WTC11 (cell line): Measurements from ENCODE around the gene LGI4. TPM values are rescaled to one million over a fixed set of nuclear protein-coding genes. Genes with fewer than 3 reads are reported as not detected.

Experiments
- ATAC-seq: fragments of 200-7000 bp; cut with Tn5 transposase; 2 replicates; pipeline ENCODE4 v1.10.0; 2021; ENCODE audit warnings: mild to moderate bottlenecking, moderate library complexity
- CTCF ChIA-PET: fragments of 300-600 bp; sonication (Branson Sonifier 250); formaldehyde crosslinking; loops from one replicate; lab custom pipeline; 2021; ENCODE audit warnings: antibody characterized with exemption; lab: Charles Lee
- POLR2A ChIA-PET: fragments of 350-600 bp; sonication (Branson Sonifier 250); formaldehyde crosslinking; loops from one replicate; lab custom pipeline; 2021; ENCODE audit warnings: antibody characterized with exemption; lab: Charles Lee
- DNase-seq: peaks from one replicate; pipeline ENCODE4 v3.0.0; 2021; ENCODE audit warnings: low spot score
- H3K27ac Mint-ChIP-seq: 2 replicates; pipeline ENCODE4 v1.8.0; 2021; ENCODE audit warnings: mixed read lengths
- H3K27me3 Mint-ChIP-seq: 2 replicates; pipeline ENCODE4 v1.8.0; 2021; ENCODE audit warnings: low read depth, mild to moderate bottlenecking, moderate library complexity, mixed read lengths
- H3K36me3 Mint-ChIP-seq: 2 replicates; pipeline ENCODE4 v1.8.0; 2021; ENCODE audit warnings: mixed read lengths
- H3K4me1 Mint-ChIP-seq: 2 replicates; pipeline ENCODE4 v1.8.0; 2022; ENCODE audit warnings: mixed read lengths
- H3K4me3 Mint-ChIP-seq: 2 replicates; pipeline ENCODE4 v1.8.0; 2021; ENCODE audit warnings: mild to moderate bottlenecking, moderate library complexity, mixed read lengths
- H3K9me3 Mint-ChIP-seq: 2 replicates; pipeline ENCODE4 v1.8.0; 2021; ENCODE audit warnings: mixed read lengths
- ETV6 ChIP-seq: sonication (generic); formaldehyde crosslinking; IDR thresholded peaks from 2 replicates; pipeline ENCODE4 v1.8.1; 2022; ENCODE audit warnings: mild to moderate bottlenecking, missing genetic modification reagents
- FOXK1 ChIP-seq: sonication (generic); formaldehyde crosslinking; IDR thresholded peaks from 2 replicates; pipeline ENCODE4 v1.8.0; 2022; ENCODE audit warnings: mild to moderate bottlenecking, moderate library complexity, missing genetic modification reagents
- GRHL2 ChIP-seq: fragments of 250-450 bp; sonication (Bioruptor Pico); IDR thresholded peaks from 2 replicates; pipeline ENCODE4 v1.8.0; 2022; ENCODE audit warnings: mild to moderate bottlenecking, moderate library complexity; ENCODE audit not compliant: insufficient replicate concordance, severe bottlenecking
- NFATC4 ChIP-seq: fragments of 250-450 bp; sonication (Bioruptor Pico); IDR thresholded peaks from 2 replicates; pipeline ENCODE4 v1.9.0; 2021; ENCODE audit warnings: mild to moderate bottlenecking
- ZNF671 ChIP-seq: fragments of 250-450 bp; sonication (Bioruptor Pico); IDR thresholded peaks from 2 replicates; pipeline ENCODE4 v1.8.0; 2021; ENCODE audit warnings: mild to moderate bottlenecking
- total RNA-seq: library from RNA; stranded (reverse); gene quantifications from 3 replicates; pipeline ENCODE4 v1.2.3, GENCODE V29; 2021
- TF ChIP-seq, protein P1 (sequence below): sonication (generic); formaldehyde crosslinking; IDR thresholded peaks from 2 replicates; pipeline ENCODE4 v1.8.0; 2022; ENCODE audit warnings: missing genetic modification reagents
- TF ChIP-seq, protein P2 (sequence below): sonication (generic); formaldehyde crosslinking; IDR thresholded peaks from 2 replicates; pipeline ENCODE4 v1.8.1; 2022; ENCODE audit warnings: mild to moderate bottlenecking, missing genetic modification reagents, moderate library complexity, borderline replicate concordance
- TF ChIP-seq, protein P3 (sequence below): fragments of 250-450 bp; sonication (Bioruptor Pico); IDR thresholded peaks from 2 replicates; pipeline ENCODE4 v1.8.0; 2021; ENCODE audit warnings: mild to moderate bottlenecking
- TF ChIP-seq, protein P4 (sequence below): sonication (generic); formaldehyde crosslinking; IDR thresholded peaks from 2 replicates; pipeline ENCODE4 v1.8.1; 2022; ENCODE audit warnings: missing genetic modification reagents, borderline replicate concordance

Gene LGI4
- total RNA-seq, 1 experiment from 2014 or later: 14.2 TPM

DNA sequence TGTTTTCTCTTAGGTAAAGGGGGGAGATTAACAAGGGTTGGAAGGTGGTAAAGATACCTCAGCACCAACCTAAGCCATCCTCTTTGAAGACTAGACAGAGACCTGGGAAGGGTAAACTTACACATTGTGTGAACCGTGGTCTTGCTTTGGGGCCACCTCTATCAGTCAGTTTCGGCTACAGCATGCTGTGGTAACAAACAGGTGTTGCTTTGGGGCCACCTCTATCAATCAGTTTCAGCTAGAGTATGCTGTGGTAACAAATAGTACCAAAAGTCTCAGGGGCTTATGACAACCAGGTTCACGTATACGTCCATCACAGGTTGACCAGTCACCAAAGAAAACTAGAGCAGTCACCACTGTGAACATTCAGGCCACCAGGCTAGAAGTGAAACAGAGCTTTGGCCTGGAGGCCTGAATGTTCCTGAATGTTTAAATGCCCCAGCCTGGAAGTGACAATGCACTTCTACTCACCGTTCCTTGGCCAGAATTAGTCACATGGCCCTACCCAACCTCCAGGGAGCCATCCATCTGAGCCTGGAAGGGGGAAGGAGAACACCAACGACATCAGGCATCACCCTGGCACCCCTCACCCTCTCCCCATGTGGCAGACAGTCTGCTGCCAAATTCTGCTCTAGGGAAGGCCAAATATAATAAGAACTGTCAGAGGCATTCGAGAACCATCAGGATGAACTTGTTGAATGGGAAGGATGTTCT is 12.0 kb upstream of the LGI4 start:
- H3K27me3 Mint-ChIP-seq: peaks cover 20% of the 10 kb centered on the region
- peaks cover 2% of the 10 kb centered on the region; the same call in 1 of the 2 replicates for H3K36me3 Mint-ChIP-seq
- DNase-seq: no peak
- H3K9me3 Mint-ChIP-seq: no peaks in the 10 kb centered on the region
- CTCF ChIA-PET: interaction anchor here (1.3 kb wide), 1 partner anchor 70 kb away, joined by 3 read pairs; no protein-coding TSS in a partner anchor
- H3K4me1 Mint-ChIP-seq: peaks cover 43% of the 10 kb centered on the region
- TF ChIP-seq, protein P1, sequence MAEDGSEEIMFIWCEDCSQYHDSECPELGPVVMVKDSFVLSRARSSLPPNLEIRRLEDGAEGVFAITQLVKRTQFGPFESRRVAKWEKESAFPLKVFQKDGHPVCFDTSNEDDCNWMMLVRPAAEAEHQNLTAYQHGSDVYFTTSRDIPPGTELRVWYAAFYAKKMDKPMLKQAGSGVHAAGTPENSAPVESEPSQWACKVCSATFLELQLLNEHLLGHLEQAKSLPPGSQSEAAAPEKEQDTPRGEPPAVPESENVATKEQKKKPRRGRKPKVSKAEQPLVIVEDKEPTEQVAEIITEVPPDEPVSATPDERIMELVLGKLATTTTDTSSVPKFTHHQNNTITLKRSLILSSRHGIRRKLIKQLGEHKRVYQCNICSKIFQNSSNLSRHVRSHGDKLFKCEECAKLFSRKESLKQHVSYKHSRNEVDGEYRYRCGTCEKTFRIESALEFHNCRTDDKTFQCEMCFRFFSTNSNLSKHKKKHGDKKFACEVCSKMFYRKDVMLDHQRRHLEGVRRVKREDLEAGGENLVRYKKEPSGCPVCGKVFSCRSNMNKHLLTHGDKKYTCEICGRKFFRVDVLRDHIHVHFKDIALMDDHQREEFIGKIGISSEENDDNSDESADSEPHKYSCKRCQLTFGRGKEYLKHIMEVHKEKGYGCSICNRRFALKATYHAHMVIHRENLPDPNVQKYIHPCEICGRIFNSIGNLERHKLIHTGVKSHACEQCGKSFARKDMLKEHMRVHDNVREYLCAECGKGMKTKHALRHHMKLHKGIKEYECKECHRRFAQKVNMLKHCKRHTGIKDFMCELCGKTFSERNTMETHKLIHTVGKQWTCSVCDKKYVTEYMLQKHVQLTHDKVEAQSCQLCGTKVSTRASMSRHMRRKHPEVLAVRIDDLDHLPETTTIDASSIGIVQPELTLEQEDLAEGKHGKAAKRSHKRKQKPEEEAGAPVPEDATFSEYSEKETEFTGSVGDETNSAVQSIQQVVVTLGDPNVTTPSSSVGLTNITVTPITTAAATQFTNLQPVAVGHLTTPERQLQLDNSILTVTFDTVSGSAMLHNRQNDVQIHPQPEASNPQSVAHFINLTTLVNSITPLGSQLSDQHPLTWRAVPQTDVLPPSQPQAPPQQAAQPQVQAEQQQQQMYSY (CRISPR knock-in tag): no peak
- ATAC-seq: no peak
- POLR2A ChIA-PET: no interaction called here
- no peak overlapping the region for H3K4me3 Mint-ChIP-seq
- H3K27ac Mint-ChIP-seq: peak overlapping the region; percentile 19; the same call in 1 of the 2 replicates

DNA sequence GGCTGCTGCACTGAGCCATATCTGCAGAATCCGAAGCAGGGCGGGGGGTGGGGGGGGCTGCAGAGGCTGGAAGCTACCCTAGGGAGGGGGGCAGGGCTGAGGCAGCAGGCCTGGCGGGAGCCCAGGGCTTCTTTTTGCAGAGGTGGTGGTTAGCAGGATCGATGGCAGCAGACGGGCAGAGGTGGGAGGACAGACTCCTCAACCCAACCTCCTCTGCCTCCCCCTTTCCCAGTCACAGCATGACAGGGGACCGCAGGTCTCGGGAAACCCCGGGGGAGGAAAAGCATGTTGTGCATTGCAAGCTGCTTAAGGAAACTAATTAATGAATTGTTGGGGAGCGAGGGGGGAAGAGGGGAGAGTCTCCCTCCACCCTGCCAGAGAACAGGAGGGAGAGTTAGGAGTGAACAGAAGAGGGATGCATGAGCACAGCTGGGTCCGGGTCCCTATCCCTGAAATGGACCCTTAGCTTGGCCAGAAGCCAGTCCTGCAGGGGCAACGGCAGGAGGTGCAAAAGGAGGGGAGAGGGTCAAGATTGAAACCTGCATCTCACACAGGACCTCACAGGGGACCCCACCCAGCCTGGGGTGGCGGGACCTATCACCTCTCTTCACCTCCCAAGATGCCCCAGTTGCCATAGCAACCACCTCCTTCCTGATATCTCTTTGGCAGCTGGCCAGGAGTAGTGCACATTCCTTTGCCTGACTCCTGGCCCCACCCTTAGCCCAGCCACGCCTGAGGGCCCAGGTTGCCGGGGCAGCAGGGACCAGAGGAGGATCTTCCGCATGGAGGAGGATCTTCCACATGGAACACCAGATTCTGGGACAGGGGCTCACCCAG is 10.0 kb upstream of the LGI4 start:
- DNase-seq: peak; percentile 86
- Mint-ChIP-seq H3K27ac (no peak overlapping the region), H3K4me1 (peaks cover 41% of the 10 kb centered on the region), H3K9me3 (no peaks in the 10 kb centered on the region), H3K36me3 (peaks cover 2% of the 10 kb centered on the region; the same call in 1 of the 2 replicates), H3K27me3 (peaks cover 28% of the 10 kb centered on the region), H3K4me3 (peak overlapping the region; percentile 68)
- peak; percentile 16 for ATAC-seq
- ChIA-PET POLR2A (no interaction called here), CTCF (interaction anchor here (0.8 to 5.5 kb wide), 4 partner anchors 8 to 89 kb away, joined by 3 to 143 read pairs (median 62); partner anchors contain the start of genes FXYD5 and LGI4)
- TF ChIP-seq ETV6 (CRISPR knock-in tag): 0 out of 2 replicates have a peak, but pooled peaks have one; percentile 21
- TF ChIP-seq, protein P2, sequence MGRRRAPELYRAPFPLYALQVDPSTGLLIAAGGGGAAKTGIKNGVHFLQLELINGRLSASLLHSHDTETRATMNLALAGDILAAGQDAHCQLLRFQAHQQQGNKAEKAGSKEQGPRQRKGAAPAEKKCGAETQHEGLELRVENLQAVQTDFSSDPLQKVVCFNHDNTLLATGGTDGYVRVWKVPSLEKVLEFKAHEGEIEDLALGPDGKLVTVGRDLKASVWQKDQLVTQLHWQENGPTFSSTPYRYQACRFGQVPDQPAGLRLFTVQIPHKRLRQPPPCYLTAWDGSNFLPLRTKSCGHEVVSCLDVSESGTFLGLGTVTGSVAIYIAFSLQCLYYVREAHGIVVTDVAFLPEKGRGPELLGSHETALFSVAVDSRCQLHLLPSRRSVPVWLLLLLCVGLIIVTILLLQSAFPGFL (CRISPR knock-in tag): no peak

DNA sequence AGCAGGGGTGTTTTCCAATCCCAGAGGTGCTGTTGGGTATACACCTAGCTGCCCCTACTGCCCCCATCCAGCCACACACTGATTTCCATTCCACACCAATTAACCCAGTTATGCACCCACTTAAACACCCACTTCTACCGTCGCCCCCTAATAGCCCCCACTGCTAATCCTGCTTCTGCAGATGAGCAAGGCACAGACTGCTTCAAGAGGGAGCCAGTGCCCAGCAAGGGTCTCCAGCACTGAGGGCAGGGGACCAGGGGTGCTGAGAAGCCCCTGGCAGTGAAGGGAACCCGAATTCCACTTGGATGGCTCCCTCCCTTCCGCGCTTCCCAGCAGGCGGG is 9.4 kb upstream of the LGI4 start:
- CTCF ChIA-PET: interaction anchor here (0.8 to 5.5 kb wide), 9 partner anchors 9 to 88 kb away, joined by 3 to 143 read pairs (median 4); partner anchors contain the start of genes FXYD5 and LGI4
- Mint-ChIP-seq H3K36me3 (peaks cover 2% of the 10 kb centered on the region; the same call in 1 of the 2 replicates), H3K27me3 (peaks cover 28% of the 10 kb centered on the region), H3K4me1 (peaks cover 42% of the 10 kb centered on the region)
- DNase-seq: no peak
- ATAC-seq: no peak
- TF ChIP-seq ZNF671 (CRISPR knock-in tag): no peak
- TF ChIP-seq NFATC4 (CRISPR knock-in tag): no peak
- TF ChIP-seq, protein P3, sequence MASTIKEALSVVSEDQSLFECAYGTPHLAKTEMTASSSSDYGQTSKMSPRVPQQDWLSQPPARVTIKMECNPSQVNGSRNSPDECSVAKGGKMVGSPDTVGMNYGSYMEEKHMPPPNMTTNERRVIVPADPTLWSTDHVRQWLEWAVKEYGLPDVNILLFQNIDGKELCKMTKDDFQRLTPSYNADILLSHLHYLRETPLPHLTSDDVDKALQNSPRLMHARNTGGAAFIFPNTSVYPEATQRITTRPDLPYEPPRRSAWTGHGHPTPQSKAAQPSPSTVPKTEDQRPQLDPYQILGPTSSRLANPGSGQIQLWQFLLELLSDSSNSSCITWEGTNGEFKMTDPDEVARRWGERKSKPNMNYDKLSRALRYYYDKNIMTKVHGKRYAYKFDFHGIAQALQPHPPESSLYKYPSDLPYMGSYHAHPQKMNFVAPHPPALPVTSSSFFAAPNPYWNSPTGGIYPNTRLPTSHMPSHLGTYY (CRISPR knock-in tag): no peak
- TF ChIP-seq FOXK1 (CRISPR knock-in tag): no peak
- no peak for TF ChIP-seq GRHL2
- TF ChIP-seq, protein P4, sequence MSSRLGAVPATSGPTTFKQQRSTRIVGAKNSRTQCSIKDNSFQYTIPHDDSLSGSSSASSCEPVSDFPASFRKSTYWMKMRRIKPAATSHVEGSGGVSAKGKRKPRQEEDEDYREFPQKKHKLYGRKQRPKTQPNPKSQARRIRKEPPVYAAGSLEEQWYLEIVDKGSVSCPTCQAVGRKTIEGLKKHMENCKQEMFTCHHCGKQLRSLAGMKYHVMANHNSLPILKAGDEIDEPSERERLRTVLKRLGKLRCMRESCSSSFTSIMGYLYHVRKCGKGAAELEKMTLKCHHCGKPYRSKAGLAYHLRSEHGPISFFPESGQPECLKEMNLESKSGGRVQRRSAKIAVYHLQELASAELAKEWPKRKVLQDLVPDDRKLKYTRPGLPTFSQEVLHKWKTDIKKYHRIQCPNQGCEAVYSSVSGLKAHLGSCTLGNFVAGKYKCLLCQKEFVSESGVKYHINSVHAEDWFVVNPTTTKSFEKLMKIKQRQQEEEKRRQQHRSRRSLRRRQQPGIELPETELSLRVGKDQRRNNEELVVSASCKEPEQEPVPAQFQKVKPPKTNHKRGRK (CRISPR knock-in tag): no peak
- TF ChIP-seq, all 79 proteins: peak for 0
- Mint-ChIP-seq H3K4me3 (peak overlapping the region; percentile 68), H3K27ac (no peak overlapping the region), H3K9me3 (no peaks in the 10 kb centered on the region)
- POLR2A ChIA-PET: interaction anchor here (0.6 to 2.4 kb wide), 2 partner anchors 8 to 113 kb away, joined by 3 to 9 read pairs; no protein-coding TSS in a partner anchor
